D721Med (cell line): ENCODE results near the gene KHDC3L.
"Not testable (repeated sequence)": the region's sequence is repeated elsewhere in the genome, so short reads cannot be mapped to it uniquely, and the experiment has no call there.

ENCODE experiments used
- DNase-seq: peaks from one replicate; pipeline ENCODE4 v3.0.0; 2011; ENCODE audit warnings: low spot score; ENCODE audit not compliant: insufficient read length
- FAIRE-seq: peaks from 2 replicates; lab custom pipeline; 2011; peaks lifted over from hg19 to GRCh38; lab: Jason Lieb, UNC
- TF ChIP-seq, protein P1 (sequence below): IDR thresholded peaks from 2 replicates; pipeline ENCODE4 v1.5.1; 2012; ENCODE audit warnings: mild to moderate bottlenecking, control low read depth; ENCODE audit not compliant: insufficient read depth; ENCODE audit errors: missing control alignments

The KHDC3L gene

DNA sequence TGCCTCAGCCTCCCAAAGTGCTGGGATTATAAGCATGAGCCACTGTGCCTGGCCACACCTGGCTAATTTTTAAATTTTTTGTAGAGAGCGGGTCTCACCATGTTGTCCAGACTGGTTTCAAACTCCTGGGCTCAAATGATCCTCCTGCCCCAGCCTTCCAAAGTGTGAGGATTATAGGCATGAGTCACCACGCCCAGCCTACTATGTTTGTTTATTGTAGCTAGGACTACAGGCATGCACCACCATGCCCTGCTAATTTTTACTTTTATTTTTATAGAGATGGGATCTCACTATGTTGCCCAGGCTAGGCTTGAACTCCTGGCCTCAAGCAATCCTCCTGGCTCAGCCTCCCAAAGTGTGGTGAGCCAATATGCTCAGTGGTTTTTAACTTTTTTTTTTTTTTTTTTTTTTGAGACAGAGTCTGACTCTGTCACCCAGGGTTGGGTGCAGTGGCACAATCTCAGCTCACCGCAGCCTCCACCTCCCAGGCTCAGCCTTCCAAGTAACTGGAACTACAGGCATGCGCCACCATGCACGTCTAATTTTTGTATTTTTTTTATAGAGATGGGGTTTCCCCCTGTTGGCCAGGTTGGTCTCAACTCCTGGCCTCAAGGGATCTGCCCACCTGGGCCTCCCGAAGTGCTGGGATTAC is 20.1 kb downstream of the KHDC3L start:
- FAIRE-seq (no peak), DNase-seq (no peak)

DNA sequence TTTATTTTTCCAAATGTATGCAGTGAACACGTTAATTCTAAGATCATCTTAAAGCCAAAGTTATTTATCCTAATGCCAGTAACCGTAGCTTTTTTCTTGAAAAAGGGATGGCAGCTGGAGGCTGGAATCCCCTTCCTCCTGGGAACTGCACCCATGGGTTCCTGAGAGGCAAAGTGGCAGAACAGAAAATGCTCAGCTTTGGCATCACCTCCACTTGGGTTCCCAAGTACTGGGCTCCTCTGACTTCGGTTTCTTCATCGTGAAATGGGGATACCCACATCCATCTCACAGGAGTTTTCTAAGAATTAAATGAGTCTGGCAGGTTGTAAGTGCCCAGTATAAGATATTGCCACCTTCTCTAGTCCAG is 26.0 kb downstream of the KHDC3L start:
- no peak for FAIRE-seq
- TF ChIP-seq, protein P1, sequence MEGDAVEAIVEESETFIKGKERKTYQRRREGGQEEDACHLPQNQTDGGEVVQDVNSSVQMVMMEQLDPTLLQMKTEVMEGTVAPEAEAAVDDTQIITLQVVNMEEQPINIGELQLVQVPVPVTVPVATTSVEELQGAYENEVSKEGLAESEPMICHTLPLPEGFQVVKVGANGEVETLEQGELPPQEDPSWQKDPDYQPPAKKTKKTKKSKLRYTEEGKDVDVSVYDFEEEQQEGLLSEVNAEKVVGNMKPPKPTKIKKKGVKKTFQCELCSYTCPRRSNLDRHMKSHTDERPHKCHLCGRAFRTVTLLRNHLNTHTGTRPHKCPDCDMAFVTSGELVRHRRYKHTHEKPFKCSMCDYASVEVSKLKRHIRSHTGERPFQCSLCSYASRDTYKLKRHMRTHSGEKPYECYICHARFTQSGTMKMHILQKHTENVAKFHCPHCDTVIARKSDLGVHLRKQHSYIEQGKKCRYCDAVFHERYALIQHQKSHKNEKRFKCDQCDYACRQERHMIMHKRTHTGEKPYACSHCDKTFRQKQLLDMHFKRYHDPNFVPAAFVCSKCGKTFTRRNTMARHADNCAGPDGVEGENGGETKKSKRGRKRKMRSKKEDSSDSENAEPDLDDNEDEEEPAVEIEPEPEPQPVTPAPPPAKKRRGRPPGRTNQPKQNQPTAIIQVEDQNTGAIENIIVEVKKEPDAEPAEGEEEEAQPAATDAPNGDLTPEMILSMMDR: no peak
- DNase-seq: no peak

More for the DNA sequence above, 20.1 kb downstream of the KHDC3L start:
- TF ChIP-seq, protein P1: no peak

DNA sequence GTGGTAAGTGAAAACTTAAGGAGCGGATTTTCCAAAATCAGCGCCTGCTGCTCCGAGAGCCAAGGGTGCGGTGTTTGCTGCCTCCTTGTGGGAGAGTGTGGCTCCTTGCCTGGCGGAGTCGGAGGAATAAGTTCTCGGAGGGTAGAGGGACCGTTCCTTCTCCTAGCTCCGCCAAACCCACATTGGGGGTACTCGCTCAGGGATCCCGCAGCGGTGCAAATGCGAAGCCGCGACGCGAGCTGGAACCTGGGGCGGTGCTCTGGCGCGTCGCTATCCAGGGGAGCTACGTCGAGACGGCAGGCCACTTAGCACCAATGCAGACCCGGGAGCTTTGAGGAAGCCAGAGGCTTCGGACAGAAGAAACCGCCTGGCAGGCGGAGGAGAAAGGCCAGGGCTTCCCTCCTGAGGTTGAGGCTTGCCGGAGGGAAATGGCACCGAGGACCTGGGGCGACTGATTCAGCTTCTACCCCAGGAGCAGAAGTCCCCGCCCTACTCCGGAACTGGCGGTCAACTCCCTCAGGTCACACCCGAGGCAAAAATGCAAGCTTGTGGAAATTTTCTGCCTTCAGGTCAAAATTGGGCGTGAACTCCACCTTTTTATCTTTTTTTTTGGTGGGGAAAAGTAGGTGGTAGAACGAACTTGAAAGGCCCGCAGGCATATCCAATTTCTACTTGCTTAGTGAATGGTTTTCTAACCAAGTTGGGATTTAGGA is 26.5 kb downstream of the KHDC3L start:
- FAIRE-seq: no peak
- peak; percentile 51 for DNase-seq
- TF ChIP-seq, protein P1: peak; percentile 71

DNA sequence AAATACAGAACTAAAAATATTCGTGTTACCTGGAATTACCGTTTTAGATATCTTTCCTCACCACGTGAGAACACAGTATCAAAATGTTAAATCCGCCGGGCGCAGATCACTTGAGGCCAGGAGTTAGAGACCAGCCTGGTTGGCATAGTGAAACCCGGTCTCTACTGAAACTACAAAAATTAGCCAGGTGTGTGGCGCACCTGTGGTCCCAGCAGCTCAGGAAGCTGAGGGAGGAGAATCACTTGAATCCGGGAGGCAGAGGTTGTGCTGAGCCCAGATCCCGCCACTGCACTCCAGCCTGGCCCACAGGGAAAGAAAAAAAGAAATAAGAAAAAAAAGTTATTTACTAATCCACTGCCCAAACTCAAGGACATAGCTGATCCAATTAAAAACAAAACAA is 27.4 kb downstream of the KHDC3L start:
- no peak for FAIRE-seq

DNA sequence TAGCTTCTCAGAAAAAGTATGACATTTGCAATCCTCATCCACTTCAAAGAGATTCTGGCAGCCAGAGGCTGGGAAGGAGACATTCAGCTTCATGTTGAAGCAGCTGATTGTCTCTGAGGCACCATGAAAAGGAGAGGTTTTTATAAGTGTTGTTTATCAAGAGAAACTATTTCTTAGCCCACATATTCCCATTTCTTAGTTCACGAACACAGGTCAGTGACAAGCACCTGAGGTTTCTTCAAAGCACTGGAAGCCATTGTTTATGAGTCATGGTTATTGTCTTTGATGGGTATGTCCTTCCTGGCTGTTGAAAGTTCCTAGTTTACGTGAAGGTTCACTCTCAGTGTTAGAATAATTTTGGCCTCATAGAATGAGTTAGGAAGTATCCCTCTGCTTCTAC is 29.2 kb downstream of the KHDC3L start:
- no peak for FAIRE-seq
- TF ChIP-seq, protein P1: no peak
- DNase-seq: no peak

More for the DNA sequence above, 27.4 kb downstream of the KHDC3L start:
- DNase-seq: no peak
- TF ChIP-seq, protein P1: no peak

DNA sequence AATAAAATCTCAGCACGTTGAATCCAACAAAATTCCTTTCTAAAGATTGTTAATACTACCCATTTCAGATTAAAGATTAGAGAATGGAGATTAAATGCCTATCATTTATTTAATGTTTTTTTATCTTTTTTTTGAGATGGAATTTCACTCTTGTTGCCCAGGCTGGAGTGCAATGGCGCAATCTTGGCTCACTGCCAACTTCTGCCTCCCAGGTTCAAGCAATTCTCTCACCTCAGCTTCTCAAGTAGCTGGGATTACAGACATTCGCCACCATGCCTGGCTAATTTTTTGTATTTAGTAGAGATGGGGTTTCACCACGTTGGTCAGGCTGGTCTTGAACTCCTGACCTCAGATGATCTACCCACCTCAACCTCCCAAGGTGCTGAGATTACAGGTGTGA is 29.7 kb downstream of the KHDC3L start:
- not testable (repeated sequence) for FAIRE-seq, DNase-seq

DNA sequence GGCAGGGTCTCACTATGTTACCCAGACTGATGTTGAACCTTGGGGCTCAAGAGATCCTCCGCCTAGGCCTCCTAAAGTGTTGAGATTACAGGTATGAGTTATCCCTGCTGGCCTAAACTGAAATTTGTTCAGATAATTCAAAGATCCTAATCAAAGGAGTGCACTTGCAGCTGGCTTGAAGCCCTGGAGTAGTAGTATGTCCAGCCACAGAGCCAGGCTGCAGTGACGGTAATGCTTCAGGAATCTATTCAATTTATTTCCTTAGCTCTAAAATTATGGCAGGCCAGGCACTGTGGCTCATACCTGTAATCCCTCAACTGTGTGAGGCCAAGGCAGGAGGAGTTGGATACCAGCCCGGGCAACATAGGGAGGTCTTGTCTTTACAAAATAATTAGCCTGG is 30.8 kb downstream of the KHDC3L start:
- DNase-seq (no peak), FAIRE-seq (no peak)
- TF ChIP-seq, protein P1: no peak
